BE2C (cell line): ENCODE measurements around the gene IGF2BP1.

ENCODE experiments used
- DNase-seq: peaks from one replicate; pipeline ENCODE4 v3.0.0-alpha.2; 2020
- H3K27me3 ChIP-seq: fragments of 250-450 bp; sonication (Bioruptor Pico); 2 replicates; pipeline ENCODE4 v1.5.1; 2020; ENCODE audit warnings: mild to moderate bottlenecking
- H3K36me3 ChIP-seq: fragments of 250-450 bp; sonication (Bioruptor Pico); 2 replicates; pipeline ENCODE4 v1.5.1; 2020; ENCODE audit warnings: mild to moderate bottlenecking
- H3K4me1 ChIP-seq: fragments of 250-450 bp; sonication (Bioruptor Pico); 2 replicates; pipeline ENCODE4 v1.5.1; 2020
- H3K4me3 ChIP-seq: 2 replicates; pipeline ENCODE4 v1.5.1; 2011; ENCODE audit warnings: low read depth, low read length
- H3K9me3 ChIP-seq: fragments of 250-450 bp; sonication (Bioruptor Pico); 2 replicates; pipeline ENCODE4 v1.5.1; 2020
- TF ChIP-seq, protein P1 (sequence below): IDR thresholded peaks from 2 replicates; pipeline ENCODE4 v1.5.1; 2012; ENCODE audit warnings: mild to moderate bottlenecking, low read depth, low read length

IGF2BP1 gene

DNA sequence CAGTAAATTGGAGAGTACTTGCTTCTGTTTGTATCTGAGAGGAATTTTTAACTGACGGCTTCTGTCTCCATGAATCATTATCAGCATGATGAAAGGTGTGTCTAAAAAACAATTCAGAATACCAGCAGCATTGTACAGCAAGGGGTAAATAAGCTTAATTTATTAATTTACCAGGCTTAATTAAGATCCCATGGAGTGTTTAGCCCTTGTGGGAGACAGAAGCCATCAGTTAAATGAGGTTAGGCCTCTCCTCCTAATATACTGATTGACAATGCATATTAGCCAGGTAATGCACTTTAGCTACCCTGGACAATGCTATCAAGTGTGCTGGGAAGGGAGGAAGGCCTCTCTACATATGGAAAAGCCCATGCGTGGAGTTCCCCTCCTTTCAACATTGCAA lies 53.4 kb downstream of the IGF2BP1 start:
- no peak for DNase-seq
- Histone ChIP-seq H3K4me1 (no peaks in the 10 kb centered on the region), H3K9me3 (no peaks in the 10 kb centered on the region), H3K4me3 (no peak overlapping the region), H3K36me3 (peaks cover 33% of the 10 kb centered on the region), H3K27me3 (peaks cover 8% of the 10 kb centered on the region)
- TF ChIP-seq, protein P1, sequence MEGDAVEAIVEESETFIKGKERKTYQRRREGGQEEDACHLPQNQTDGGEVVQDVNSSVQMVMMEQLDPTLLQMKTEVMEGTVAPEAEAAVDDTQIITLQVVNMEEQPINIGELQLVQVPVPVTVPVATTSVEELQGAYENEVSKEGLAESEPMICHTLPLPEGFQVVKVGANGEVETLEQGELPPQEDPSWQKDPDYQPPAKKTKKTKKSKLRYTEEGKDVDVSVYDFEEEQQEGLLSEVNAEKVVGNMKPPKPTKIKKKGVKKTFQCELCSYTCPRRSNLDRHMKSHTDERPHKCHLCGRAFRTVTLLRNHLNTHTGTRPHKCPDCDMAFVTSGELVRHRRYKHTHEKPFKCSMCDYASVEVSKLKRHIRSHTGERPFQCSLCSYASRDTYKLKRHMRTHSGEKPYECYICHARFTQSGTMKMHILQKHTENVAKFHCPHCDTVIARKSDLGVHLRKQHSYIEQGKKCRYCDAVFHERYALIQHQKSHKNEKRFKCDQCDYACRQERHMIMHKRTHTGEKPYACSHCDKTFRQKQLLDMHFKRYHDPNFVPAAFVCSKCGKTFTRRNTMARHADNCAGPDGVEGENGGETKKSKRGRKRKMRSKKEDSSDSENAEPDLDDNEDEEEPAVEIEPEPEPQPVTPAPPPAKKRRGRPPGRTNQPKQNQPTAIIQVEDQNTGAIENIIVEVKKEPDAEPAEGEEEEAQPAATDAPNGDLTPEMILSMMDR = no peak

DNA sequence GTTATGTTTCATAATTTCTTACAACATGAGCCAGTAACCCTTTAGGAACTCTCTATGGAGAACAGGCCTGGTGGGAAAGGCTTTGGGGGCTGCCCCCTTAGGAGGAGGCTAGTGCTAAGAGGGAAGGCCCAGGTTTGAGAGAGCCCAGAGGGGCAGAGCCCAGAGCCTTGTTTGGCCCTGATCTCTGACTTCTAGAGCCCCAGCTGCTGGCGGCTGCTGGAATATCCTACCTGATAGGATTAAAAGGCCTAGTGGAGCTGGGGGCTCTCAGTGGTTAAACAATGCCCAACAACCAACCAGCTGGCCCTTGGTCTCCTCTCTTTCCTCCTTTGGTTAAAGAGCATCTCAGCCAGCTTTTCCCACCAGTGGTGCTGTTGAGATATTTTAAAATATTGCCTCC lies 54.1 kb downstream of the IGF2BP1 start:
- H3K4me1 ChIP-seq = no peaks in the 10 kb centered on the region

DNA sequence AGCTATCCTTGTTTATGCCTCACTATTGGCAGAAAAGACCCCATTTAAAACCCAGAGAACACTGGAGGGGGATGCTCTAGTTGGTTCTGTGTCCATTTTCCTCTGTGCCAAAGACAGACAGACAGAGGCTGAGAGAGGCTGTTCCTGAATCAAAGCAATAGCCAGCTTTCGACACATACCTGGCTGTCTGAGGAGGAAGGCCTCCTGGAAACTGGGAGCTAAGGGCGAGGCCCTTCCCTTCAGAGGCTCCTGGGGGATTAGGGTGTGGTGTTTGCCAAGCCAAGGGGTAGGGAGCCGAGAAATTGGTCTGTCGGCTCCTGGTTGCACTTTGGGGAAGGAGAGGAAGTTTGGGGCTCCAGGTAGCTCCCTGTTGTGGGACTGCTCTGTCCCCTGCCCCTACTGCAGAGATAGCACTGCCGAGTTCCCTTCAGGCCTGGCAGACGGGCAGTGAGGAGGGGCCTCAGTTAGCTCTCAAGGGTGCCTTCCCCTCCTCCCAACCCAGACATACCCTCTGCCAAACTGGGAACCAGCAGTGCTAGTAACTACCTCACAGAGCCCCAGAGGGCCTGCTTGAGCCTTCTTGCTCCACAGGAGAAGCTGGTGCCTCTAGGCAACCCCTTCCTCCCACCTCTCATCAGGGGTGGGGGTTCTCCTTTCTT lies 56.1 kb downstream of the IGF2BP1 start:
- Histone ChIP-seq H3K4me1 (no peaks in the 10 kb centered on the region), H3K9me3 (no peaks in the 10 kb centered on the region), H3K27me3 (peaks cover 8% of the 10 kb centered on the region), H3K36me3 (peaks cover 29% of the 10 kb centered on the region), H3K4me3 (no peak overlapping the region)
- TF ChIP-seq, protein P1 = no peak
- no peak for DNase-seq

More for the DNA sequence above, 54.1 kb downstream of the IGF2BP1 start:
- H3K4me3 ChIP-seq = no peak overlapping the region
- no peak for DNase-seq
- peaks cover 8% of the 10 kb centered on the region for H3K27me3 ChIP-seq
- no peaks in the 10 kb centered on the region for H3K9me3 ChIP-seq
- H3K36me3 ChIP-seq = peaks cover 30% of the 10 kb centered on the region
- TF ChIP-seq, protein P1 = no peak

DNA sequence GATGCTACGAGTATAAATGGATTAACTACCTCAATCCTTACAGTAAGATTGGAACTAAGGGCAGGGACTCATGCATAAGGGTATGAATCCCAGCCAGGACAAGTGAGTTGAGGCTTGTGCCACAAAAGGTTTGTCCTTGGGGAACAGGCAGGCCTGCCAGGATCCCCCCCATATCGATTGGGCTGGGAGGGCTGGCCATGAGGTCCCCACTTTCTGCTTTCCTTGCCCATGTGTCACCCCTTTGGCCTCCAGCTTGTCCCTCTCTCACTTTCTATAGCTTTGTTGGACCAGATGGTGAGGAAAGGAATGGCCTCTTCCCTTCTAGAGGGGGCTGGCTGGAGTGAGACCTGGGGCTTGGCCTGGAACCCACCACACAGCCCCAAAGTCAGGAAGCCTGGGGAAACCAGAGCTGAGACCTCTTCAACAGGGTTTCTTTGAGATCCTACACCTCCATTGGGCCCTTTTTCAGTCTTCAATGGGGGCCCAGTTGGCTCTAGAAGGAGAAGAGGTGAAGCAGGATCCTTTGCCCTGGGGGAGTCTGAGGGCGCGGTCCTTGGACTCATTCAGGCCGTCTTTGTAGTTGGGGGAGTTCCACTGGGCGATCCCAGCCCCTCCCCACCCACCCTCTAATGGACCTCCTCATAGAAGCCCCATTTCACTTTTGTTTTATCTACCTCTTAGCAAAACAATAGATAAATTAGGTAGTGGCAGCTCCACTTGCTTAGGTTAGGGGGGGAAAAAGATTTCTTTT lies 57.3 kb downstream of the IGF2BP1 start:
- Histone ChIP-seq H3K4me3 (no peak overlapping the region), H3K4me1 (no peaks in the 10 kb centered on the region), H3K27me3 (peaks cover 10% of the 10 kb centered on the region), H3K36me3 (peaks cover 18% of the 10 kb centered on the region), H3K9me3 (no peaks in the 10 kb centered on the region)
- TF ChIP-seq, protein P1 = no peak
- no peak for DNase-seq

DNA sequence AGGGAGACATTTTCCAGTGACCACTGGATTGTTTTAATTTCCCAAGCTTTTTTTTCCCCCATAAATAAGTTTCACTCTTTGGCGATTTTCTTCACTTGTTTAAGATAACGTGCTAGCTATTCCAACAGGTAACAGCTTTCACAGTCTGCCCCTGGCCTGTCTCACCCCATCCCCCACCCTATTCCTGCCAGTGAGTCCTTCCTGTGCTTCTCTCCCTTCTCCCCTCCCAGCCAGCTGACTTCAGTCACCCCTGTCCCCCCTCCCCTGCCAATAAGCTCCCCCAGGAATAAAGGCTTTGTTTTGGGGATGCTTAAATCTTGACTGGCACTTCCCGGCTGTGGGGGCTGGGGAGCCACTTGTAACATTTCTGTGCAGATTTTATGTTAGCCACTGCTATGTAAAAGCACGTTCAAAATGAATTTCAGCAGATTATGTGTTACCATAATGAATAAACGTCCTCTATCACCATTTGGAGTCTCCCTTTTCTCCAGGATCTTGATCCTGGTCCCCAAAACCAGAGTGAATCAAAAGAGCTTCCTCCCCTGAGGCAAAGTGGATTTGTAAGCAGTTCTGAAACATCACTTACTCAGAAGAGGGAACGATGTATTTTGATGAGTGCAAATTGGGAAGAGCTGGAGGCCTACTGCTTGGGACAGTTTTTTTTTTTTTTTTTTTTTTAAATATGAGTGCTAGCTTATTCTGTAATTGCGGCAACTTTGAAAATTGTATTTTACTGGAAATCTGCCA lies 58.2 kb downstream of the IGF2BP1 start:
- TF ChIP-seq, protein P1 = no peak
- no peaks in the 10 kb centered on the region for H3K4me1 ChIP-seq
- peaks cover 10% of the 10 kb centered on the region for H3K27me3 ChIP-seq
- H3K4me3 ChIP-seq = no peak overlapping the region
- peaks cover 12% of the 10 kb centered on the region for H3K36me3 ChIP-seq
- DNase-seq = no peak
- no peaks in the 10 kb centered on the region for H3K9me3 ChIP-seq

DNA sequence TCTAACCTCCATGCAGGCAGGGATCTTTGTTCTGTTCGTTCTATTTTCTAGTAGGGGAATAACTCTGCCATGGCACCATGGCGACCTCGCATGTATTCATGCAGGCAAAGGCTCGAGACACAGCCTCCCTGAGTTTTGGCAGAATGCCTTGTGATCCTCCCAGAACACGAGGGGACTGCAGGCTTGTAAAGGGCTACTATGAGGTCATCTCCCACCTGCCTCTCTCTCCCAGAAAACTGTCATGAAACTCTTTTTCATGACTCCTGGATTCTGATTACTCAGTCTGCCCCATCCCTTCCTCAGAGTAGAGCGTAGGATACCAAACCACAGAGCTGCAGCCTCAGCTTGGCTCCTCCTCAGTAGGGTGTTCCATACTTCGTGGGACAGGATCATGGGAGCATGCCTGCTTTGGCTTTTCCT lies 64.3 kb downstream of the IGF2BP1 start:
- Histone ChIP-seq H3K9me3 (no peaks in the 10 kb centered on the region), H3K36me3 (no peaks in the 10 kb centered on the region), H3K4me1 (no peaks in the 10 kb centered on the region), H3K27me3 (peaks cover 7% of the 10 kb centered on the region; the same call in 1 of the 2 replicates), H3K4me3 (no peak overlapping the region)
- TF ChIP-seq, protein P1 = no peak
- no peak for DNase-seq
